Psoas muscle (tissue), 8 donors: ENCODE data around the gene UAP1. TPM values are rescaled to one million over a fixed set of nuclear protein-coding genes. Genes with fewer than 3 reads are reported as not detected.

Experiments used
- ATAC-seq, 4 donors: fragments of 200-7000 bp; cut with Tn5 transposase; one replicate each; pipeline ENCODE4 v1.9.1; 2020; ENCODE audit warnings: moderate library complexity in 3 of 4, mild to moderate bottlenecking in 2 of 4
- DNase-seq, 2 donors: peaks; one replicate each; pipeline ENCODE4 v3.0.0-alpha.2; 2020
- H3K27ac ChIP-seq: fragments of 200-600 bp; one replicate; pipeline ENCODE4 v1.8.0; 2022
- H3K27me3 ChIP-seq, 3 donors: fragments of 200-600 bp in 1 of 3; one replicate each; pipeline versions ENCODE4 v1.6.1 to v1.8.0; 2013 to 2022; ENCODE audit warnings: low read length in 2 of 3, mild to moderate bottlenecking in 2 of 3, moderate library complexity in 1 of 3; ENCODE audit not compliant: insufficient read depth in 3 of 3
- H3K36me3 ChIP-seq, 2 donors: fragments of 200-600 bp in 1 of 2; one replicate each; pipeline versions ENCODE4 v1.6.1 to v1.8.0; 2013 to 2022; ENCODE audit warnings: low read depth in 1 of 2, mild to moderate bottlenecking in 1 of 2, moderate library complexity in 1 of 2; ENCODE audit not compliant: insufficient read depth in 1 of 2
- H3K4me1 ChIP-seq: fragments of 200-600 bp; one replicate; pipeline ENCODE4 v1.8.0; 2022
- H3K4me3 ChIP-seq: fragments of 200-600 bp; one replicate; pipeline ENCODE4 v1.8.0; 2022; ENCODE audit warnings: mild to moderate bottlenecking
- H3K9me3 ChIP-seq: fragments of 200-600 bp; one replicate; pipeline ENCODE4 v1.8.0; 2022
- CTCF ChIP-seq: fragments of 200-600 bp; IDR thresholded peaks from one replicate; pipeline ENCODE4 v1.8.0; 2022; ENCODE audit warnings: antibody characterized with exemption
- WGBS, 3 donors: extraction: QIAGEN DNeasy Blood & Tissue Kit; methylation state at CpG; one replicate each; pipeline versions ENCODE4 v1.1.6 to v1.1.7; 2013; 5-methylcytosine and 5-hydroxymethylcytosine counted together
- intact Hi-C, 2 donors: fragments of 100-400 bp; cut with DNase I; formaldehyde crosslinking; loops; one replicate each; pipeline versions ENCODE4 v1.11.0 to v1.14.2; 2022
- long read RNA-seq, 2 donors: library from polyadenylated mRNA; unstranded; transcript quantifications; one replicate each; pipeline ENCODE4 v2.0.0, GENCODE V29; 2021
- polyA plus RNA-seq, 3 donors: library from polyadenylated mRNA; stranded (reverse); fragments of 200-250 nt; gene quantifications; one replicate each; pipeline ENCODE4 v1.2.3, GENCODE V29; 2013
- total RNA-seq, 4 donors: library from RNA; stranded (reverse); fragmentation: NEBNext Ultra II Directional in 2 of 4; extraction: Animal tissue kit (Norgen Biotek cat#: 25700) in 2 of 4; gene quantifications; one replicate each; pipeline versions ENCODE4 v1.2.1 to v1.2.4, GENCODE V29; 2021 to 2023
- donor health status: healthy with polysubstance abuse.
- donor health status: DM: no; HTN: no; CAD: no; lungs with moderate emphysema.
- donor health status: Bipolar disorder and iron deficiency.
- donor health status: healthy.
- donor health status: DM: yes; HTN: yes; CAD: no.
- donor health status: DM: no; HTN: no; CAD: no.
- donor health status: DM: no; HTN: no; CAD: no.
- donor health status: DM: yes; HTN: yes; CAD: no.

The UAP1 gene
- total RNA-seq (10 to 100 TPM; 24.1 to 55.3 (median 42.3) TPM), polyA plus RNA-seq (100 to 1,000 TPM in 1 of 3 donors, 10 to 100 TPM in 2; 28.0 to 147 (median 36.0) TPM)
- long read RNA-seq, donor 1, transcript UAP1-201 (11 exons, 2,377 nt): major isoform, 33 of 50 reads
- long read RNA-seq, donor 1, partial matches to known transcripts: 2 of 50 reads
- long read RNA-seq, donor 1, other reads (novel, unspliced or antisense): 12 of 50 reads
- long read RNA-seq, donor 2, transcript UAP1-204 (10 exons, 2,294 nt): minor isoform, 7 of 106 reads
- long read RNA-seq, donor 2, transcript UAP1-201 (11 exons, 2,377 nt): major isoform, 69 of 106 reads
- long read RNA-seq, donor 2, partial matches to known transcripts: 4 of 106 reads
- long read RNA-seq, donor 2, other reads (novel, unspliced or antisense): 20 of 106 reads

- Histone ChIP-seq H3K27ac (peak within 1 kb of the TSS; percentile 96), H3K4me1 (peaks cover 13% of the 10 kb centered on the region), H3K9me3 (no peaks in the 10 kb centered on the region), H3K27me3 (no peaks in the 10 kb centered on the region), H3K4me3 (peak within 1 kb of the TSS; percentile 94), H3K36me3 (peaks cover 0 to 12% of the 10 kb centered on the region in 2 donors)
- ATAC-seq (peak in 3 of 4 donors; percentile 62 to 66 (median 62)), DNase-seq (peak in 1 of 2 donors; percentile 65)
- intact Hi-C loops: loop anchor here in 1 of 2 donors (5.0 kb wide), 1 partner anchor 65 kb away; the partner anchor contains the start of gene UHMK1
- no peak for TF ChIP-seq CTCF
- whole genome bisulfite sequencing, 3 donors: 0 to 1% (median 0%) methylated on average over 52 to 69 of the region's 69 CpGs
These were observed at the start of gene UAP1 for GRCh38 chr1:162561616-162562469. Gene UAP1 (plus strand): TSS chr1:162561722. CDS start chr1:162566069, 4,347 bp downstream.

- TF ChIP-seq CTCF: no peak
- Histone ChIP-seq H3K9me3 (no peaks in the 10 kb centered on the region), H3K4me1 (no peaks in the 10 kb centered on the region), H3K27me3 (no peaks in the 10 kb centered on the region), H3K27ac (no peak overlapping the region), H3K4me3 (no peak overlapping the region), H3K36me3 (peaks cover 3 to 50% of the 10 kb centered on the region in 2 donors)
- ATAC-seq (no peak), DNase-seq (no peak)
- intact Hi-C loops: no loop called here
These were observed 34.2 kb upstream of the UAP1 start for GRCh38 chr1:162527314-162527713.

GRCh38 chr1:162530307-162530987 lies 31.1 kb upstream of the UAP1 start:
- 77 to 80% (median 79%) methylated on average over 7 of the region's 7 CpGs for WGBS, 3 donors
- intact Hi-C loops: no loop called here
- DNase-seq (no peak), ATAC-seq (no peak)
- Histone ChIP-seq H3K9me3 (no peaks in the 10 kb centered on the region), H3K36me3 (peaks cover 0 to 19% of the 10 kb centered on the region in 2 donors), H3K4me3 (no peak overlapping the region), H3K27ac (no peak overlapping the region), H3K4me1 (no peaks in the 10 kb centered on the region), H3K27me3 (no peaks in the 10 kb centered on the region)
- TF ChIP-seq CTCF: no peak

GRCh38 chr1:162530988-162531319 lies 30.6 kb upstream of the UAP1 start:
- TF ChIP-seq CTCF: no peak
- Histone ChIP-seq H3K4me1 (no peaks in the 10 kb centered on the region), H3K27me3 (no peaks in the 10 kb centered on the region), H3K36me3 (peaks cover 0 to 14% of the 10 kb centered on the region in 2 donors), H3K27ac (no peak overlapping the region), H3K9me3 (no peaks in the 10 kb centered on the region), H3K4me3 (no peak overlapping the region)
- ATAC-seq (no peak), DNase-seq (no peak)
- WGBS, 3 donors: 89 to 100% (median 91%) methylated on average over 1 of the region's 1 CpG
- intact Hi-C loops: no loop called here
